ENCODE data around the gene ABCB9. TPM values are rescaled to one million over a fixed set of nuclear protein-coding genes. Genes with fewer than 3 reads are reported as not detected.

ABCB9 gene
- polyA plus RNA-seq, 4 donors, result 5.1 to 6.5 (median 5.7) TPM

- no peak for DNase-seq (ENCODE audit: low read depth in 4 of 4, low spot score in 3 of 4)
Observed at GRCh38 chr12:122884091-122884826, 82.0 kb downstream of the ABCB9 start.

- DNase-seq (ENCODE audit: low read depth in 4 of 4, low spot score in 3 of 4), result no peak
Observed at GRCh38 chr12:122882908-122883558, 83.2 kb downstream of the ABCB9 start.

GRCh38 chr12:122880668-122881067, 85.6 kb downstream of the ABCB9 start:
- no peak for DNase-seq (ENCODE audit: low read depth in 4 of 4, low spot score in 3 of 4)

- DNase-seq (ENCODE audit: low read depth in 4 of 4, low spot score in 3 of 4), result no peak
Observed at GRCh38 chr12:122880155-122880667, 86.1 kb downstream of the ABCB9 start.

Other genes starting within 250 kb of the ABCB9 start
- under 1 TPM; 0.08 to 0.67 (median 0.46) TPM for gene HCAR3, start 249.7 kb downstream of the ABCB9 start, polyA plus RNA-seq (ENCODE audit: insufficient read length in 4 of 4)
- gene HCAR1, start 235.6 kb downstream of the ABCB9 start, polyA plus RNA-seq (ENCODE audit: insufficient read length in 4 of 4), result 1 to 10 TPM; 2.0 to 3.4 (median 2.5) TPM
- 100 to 1,000 TPM in 1 of 4 donors, 10 to 100 TPM in 3; 83.2 to 101 (median 95.2) TPM for gene DENR, start 213.6 kb downstream of the ABCB9 start, polyA plus RNA-seq (ENCODE audit: insufficient read length in 4 of 4)
- under 1 TPM; 0.32 to 0.44 (median 0.42) TPM for gene CCDC62, start 191.9 kb downstream of the ABCB9 start, polyA plus RNA-seq (ENCODE audit: insufficient read length in 4 of 4)
- 10 to 100 TPM; 63.9 to 77.4 (median 69.7) TPM for gene HIP1R, start 131.0 kb downstream of the ABCB9 start, polyA plus RNA-seq (ENCODE audit: insufficient read length in 4 of 4)
- gene VPS37B, start 70.3 kb downstream of the ABCB9 start, polyA plus RNA-seq (ENCODE audit: insufficient read length in 4 of 4), result 10 to 100 TPM; 22.4 to 26.0 (median 23.8) TPM
- gene OGFOD2, start 8.8 kb upstream of the ABCB9 start, polyA plus RNA-seq (ENCODE audit: insufficient read length in 4 of 4), result 10 to 100 TPM; 11.3 to 21.6 (median 15.6) TPM
- gene ARL6IP4, start 14.2 kb upstream of the ABCB9 start, polyA plus RNA-seq (ENCODE audit: insufficient read length in 4 of 4), result 100 to 1,000 TPM; 152 to 209 (median 170) TPM
- gene PITPNM2, start 184.6 kb upstream of the ABCB9 start, polyA plus RNA-seq (ENCODE audit: insufficient read length in 4 of 4), result 1 to 10 TPM; 6.3 to 8.5 (median 7.1) TPM

Data from right renal pelvis (tissue), 4 donors.